Activated CD4-positive, CD25-positive, alpha-beta regulatory T cell (primary cell): ENCODE data around the gene PLD3.

Source experiments
- DNase-seq, 4 experiments: peaks; one replicate each; lab custom pipeline; 2025; lab: John Stamatoyannopoulos, UW

Gene PLD3, protein sequence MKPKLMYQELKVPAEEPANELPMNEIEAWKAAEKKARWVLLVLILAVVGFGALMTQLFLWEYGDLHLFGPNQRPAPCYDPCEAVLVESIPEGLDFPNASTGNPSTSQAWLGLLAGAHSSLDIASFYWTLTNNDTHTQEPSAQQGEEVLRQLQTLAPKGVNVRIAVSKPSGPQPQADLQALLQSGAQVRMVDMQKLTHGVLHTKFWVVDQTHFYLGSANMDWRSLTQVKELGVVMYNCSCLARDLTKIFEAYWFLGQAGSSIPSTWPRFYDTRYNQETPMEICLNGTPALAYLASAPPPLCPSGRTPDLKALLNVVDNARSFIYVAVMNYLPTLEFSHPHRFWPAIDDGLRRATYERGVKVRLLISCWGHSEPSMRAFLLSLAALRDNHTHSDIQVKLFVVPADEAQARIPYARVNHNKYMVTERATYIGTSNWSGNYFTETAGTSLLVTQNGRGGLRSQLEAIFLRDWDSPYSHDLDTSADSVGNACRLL

DNA sequence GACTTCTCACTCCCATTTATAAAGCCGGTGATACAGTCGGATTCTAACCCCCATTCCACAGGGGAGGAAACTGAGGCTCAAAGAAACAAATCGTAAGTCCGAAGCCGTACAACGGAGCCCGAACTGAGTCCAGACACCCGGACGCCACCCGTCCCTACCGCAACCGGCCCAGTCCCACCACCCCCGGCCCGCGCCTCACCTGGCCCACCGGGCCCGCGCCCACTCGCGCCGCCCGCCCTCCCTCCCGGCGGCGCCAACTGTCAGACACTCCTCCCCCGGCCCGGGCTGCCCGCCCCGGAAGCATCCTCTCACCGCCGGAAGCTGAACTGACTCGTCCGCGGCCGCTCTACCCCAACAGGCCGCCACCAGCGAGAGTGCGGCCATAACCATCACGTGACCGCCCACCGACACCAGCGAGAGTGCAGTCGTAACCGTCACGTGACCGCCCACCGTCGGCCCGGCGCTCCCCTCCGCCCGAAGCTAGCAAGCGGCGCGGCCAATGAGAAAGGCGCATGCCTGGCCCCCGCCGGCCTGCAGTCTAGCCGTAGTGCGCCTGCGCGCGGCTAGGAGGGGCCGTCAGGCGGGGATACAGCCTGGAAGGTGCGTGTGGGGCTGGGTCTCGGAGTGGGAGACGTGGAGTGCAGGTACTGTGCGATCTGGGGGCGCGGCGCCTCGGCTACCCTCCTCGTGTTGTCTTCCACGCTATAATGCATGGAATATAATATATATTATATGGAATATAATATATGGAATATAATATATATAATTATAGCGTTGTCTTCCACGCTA, at the start of gene PLD3, which contains the start of gene C19orf47:
Gene PLD3 (plus strand): TSS at position 571 of the 789 bp plus-strand sequence. CDS start 17,789 bp downstream, outside the sequence.
Gene C19orf47 (minus strand): TSS at position 273 of the 789 bp plus-strand sequence. CDS start 6,540 bp downstream, outside the sequence.
- peak; percentile 96 to 98 (median 98) for DNase-seq

DNA sequence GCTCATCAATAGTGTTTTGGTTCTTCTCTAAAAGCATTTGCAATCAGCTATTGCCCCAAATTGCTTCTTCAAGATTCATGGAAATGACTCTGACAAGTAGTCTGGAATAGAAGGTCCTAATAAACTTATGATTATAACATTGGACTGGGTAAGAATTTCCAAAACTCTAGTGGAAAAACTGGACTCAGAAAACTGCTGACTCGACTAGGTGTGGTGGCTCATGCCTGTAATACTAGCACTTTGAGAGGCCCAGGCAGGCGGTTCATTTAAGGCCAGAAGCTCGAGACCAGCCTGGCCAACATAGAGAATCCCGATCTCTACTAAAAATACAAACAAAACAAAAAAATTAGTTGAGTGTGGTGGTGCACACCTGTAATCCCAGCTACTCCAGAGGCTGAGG, 47.8 kb upstream of the PLD3 start:
- DNase-seq = no peak

DNA sequence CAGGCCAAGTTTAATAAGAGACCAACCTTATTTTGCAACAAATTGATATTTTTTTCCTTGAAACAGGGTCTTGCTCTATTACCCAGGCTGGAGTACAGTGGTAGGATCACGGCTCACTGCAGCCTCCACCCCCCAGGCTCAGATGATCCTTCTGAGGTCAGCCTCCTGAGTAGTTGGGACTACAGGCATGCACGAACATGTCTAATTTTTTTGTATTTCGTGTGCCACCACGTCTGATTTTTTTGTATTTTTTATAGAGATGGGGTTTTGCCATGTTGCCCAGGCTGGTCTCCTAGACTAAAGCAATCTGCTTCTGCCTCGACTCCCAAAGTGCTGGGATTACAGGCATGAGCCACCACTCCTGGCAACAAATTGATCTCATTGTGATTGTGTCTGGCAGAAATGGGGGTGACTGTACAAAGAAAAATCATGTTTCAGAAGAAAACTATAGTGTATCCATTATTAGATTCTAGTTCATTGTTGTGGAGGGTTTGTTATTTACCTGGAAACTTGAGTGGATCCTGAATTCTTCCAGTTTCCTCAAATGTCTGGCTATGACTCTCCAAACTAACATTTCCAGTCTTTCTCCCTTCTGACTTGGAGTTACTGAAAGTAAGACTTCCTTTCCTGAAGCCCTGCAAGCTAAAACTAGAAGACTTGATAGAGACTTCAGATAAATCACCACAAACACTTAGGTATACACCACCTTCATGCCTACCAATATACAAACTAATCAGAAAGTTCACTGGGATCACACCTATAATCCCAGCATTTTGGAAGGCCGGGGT, 46.1 kb upstream of the PLD3 start:
- no peak for DNase-seq

DNA sequence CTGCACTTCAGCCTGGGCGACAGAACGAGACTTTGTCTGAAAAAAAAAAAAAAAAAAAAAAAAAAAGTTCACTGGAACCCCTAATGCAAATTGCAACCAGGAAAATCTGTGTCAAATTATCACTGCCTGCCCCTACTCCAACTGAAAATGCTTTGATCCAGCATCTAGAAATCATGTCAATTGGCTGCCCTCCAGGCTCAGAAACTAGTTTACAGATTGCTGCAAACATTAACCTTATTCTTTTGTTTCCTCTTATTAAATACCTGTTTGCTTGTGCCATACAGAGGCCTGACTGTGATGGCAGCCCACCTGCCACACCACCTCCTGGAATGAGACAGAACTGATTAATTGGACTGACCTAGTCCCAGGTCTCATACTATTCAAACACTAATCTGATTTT, 44.7 kb upstream of the PLD3 start:
- DNase-seq = no peak

DNA sequence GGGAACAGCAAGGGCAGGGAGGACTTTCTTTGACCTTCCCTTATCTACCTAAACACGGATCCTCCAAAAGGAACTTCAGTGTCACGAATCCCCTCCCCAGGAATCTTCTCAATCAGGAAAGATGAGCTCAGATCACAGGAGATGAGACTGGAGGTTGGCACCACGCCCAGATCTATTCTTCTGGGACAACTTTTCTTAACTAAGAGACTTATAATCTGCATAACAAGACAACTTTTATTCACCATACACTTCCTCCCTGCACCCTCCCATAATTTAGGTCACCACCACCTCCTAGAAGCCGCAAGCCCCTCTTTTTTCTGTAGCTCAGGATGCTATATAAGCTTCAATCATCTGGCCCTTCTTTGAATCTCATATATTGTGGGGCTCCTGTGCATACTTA, 44.2 kb upstream of the PLD3 start:
- DNase-seq = no peak

DNA sequence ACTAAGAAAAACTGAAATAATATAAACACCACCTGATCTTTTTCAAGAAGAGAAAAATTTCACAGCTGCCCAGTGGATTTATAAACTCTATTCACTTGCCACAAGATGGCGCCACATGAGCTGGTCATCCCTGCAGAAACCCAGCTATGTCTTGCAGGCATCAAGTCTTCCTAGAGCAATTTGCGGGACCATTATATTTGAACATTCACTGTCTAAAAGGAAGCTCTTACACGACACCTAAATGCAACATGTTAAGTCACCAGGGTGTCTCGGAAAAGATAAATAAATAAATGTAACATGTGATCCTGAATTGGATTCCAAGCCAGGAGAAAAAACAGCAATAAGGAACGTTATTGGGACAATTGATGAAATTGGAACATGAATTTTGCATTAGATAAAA, 43.1 kb upstream of the PLD3 start:
- peak; percentile 36 to 66 (median 42) for DNase-seq

DNA sequence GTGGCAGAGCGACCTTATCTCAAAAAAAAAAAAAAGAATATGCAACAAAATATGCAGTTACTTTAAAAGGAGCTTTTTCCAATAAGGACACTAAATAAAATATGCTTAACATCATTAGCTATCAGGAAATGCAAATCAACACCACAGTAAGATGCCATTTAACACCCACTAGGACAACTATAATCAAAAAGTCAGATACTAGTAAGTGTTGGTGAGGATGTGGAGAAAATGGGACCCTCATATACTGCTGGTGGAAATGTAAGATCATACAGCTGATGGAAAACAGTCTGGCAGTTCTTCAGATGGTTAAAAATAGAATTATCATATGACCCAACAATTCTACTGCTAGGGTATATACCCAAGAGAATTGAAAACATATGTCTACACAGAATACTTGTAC, 38.8 kb upstream of the PLD3 start:
- no peak for DNase-seq

DNA sequence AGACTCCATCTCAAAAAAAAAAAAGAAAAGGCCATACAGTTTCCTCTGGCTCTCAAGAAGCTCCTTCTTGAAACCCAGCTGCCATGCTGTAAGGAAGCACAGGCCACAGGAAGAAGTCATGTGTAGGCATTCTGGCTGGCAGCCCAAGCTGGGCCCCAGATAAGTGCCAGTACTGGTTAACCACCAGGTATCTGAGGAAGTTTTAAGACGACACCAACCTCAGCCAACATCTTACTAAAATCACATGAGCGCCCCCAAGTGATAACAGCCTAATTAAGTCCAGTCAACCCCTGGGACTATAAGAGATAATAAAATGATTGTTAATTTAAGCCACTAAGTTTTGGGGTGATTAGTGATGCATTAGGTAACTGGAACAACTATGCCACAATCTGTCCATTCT, 36.0 kb upstream of the PLD3 start:
- DNase-seq = no peak

DNA sequence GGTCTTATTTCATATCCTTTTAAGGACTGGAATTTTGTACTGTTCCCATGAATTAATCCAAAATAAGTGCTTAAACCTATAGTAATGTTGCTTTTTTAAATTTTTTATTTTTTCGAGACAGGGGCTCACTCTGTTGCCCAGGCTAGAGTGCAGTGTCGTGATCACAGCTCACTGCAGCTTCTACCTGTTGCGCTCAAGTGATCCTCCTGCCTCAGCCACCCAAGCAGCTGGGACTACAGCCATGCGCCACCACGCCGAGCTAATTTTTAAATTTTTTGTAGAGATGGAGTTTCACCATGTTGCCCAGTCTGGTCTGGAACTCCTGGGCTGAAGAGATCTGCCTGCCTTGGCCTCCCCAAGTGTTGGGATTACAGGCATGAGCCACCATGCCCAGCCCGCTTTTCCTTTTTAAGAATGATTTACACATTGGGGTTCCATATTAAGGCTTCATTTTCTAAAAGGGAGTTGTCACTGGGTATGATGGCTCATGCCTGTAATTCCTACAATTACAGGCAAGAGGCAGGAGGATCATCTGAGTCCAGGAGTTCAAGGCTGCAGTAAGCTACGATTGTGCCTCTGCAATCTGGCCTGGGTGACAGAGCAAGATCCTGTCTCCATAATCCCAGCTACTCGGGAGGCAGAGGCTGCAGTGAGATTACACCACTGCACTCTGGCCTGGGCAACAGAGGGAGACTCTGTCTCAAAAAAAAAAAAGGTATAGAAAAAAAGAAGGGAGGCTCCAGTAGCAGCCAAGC, 35.1 kb upstream of the PLD3 start:
- no peak for DNase-seq

DNA sequence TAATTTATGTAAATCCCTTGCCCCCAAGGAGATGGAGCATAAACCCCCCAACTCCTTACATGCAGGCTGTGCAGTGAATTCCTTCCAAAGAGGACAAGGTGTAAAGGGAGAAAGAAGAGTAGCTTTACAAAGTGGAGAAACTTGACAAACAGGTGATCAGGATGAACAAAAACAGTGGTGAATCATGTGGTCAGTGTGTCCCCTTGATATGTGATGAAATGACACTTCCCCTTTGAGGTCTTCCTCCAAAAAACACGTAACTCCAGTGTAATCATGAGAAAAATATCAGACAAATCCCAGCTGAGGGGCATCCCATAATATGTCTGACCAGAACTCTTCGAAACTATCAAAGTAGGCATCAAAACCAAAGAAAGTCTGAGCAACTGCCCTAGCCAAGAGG, 33.8 kb upstream of the PLD3 start:
- no peak for DNase-seq

DNA sequence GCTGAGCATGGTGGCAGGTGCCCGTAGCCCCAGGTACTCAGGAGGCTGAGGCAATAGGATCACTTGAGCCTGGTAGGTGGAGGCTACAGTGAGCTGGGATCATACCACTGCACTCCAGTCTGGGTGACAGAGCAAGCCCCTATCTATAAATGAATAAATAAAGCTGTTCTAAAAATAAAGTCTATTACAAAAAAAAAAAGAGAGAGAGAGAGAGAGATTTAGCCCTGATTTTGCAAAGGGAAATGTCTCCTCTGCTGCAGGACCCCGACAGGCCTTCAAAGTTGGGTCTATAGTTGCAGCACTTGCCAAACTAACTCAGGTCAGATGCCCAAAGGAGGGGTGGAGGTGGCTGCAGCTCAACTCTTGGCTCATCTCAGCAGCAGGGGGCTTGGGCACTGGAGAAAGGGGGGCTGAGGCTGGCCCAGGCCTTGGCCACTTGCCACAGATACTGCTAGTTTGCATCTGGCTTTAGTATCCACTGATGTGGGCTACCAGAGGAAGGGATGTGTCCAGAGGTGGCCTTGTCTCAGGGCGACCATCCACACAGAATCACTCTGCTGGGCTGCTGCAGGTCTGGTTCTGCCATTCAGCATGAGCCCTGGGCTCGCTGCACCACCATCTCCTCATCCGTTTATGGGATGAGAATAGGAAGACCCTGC, 32.6 kb upstream of the PLD3 start:
- no peak for DNase-seq

DNA sequence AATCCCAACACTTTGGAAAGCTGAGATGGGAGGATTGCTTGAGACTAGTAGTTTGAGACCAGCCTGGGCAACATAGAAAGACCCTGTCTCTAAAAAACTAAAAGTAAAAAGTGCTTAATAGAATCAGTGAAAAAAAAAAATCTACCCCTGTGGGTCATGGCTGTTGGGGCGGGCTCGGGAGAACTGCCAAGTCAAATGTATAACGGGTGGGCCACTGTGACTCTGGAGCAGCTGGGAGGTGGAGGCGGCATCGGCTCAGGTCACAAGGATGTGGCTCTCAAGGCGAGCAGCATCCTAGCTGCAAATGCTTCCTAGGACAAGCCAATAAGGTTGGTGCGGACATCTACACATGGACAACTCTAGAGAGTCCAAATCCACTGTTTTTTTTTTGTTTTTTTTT, 31.2 kb upstream of the PLD3 start:
- DNase-seq = no peak

DNA sequence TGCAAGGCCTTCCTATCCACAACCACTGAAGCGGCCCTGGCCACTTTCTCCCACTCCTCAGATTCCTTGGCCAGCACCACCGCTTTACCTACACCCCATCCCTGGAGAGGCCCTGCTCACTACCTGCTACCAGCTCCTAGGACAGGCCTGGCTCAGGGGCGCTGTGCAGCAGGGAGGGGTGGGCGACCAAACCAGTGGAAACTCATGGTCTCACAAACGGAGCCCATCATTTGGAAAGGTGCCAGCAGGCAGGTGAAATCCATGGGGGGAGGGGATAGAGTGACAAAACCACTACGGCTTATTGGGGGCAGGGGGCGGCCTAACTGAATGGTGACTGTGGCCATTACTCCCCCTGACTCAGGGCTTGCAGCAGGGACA, 27.9 kb upstream of the PLD3 start:
- no peak for DNase-seq

DNA sequence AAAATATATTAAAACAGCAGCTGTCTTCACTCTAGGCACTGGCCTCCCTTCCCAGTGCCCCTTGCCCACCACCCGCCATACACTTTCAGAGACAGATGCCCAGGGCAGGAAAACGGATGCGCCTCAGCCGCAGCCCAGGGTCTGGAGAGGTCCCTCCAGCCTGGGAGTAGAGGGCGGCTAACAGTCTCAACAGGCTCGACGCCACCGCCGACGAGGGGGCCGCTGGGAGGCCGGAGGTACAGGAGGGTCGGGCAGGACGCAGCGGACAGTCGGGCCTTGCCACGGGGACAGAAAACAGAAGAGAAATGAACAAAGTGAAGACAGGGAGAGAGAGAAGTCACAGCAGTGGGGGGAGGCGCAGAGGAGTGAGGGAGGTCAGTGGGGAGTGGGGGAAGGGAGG, 27.4 kb upstream of the PLD3 start:
- DNase-seq = no peak

DNA sequence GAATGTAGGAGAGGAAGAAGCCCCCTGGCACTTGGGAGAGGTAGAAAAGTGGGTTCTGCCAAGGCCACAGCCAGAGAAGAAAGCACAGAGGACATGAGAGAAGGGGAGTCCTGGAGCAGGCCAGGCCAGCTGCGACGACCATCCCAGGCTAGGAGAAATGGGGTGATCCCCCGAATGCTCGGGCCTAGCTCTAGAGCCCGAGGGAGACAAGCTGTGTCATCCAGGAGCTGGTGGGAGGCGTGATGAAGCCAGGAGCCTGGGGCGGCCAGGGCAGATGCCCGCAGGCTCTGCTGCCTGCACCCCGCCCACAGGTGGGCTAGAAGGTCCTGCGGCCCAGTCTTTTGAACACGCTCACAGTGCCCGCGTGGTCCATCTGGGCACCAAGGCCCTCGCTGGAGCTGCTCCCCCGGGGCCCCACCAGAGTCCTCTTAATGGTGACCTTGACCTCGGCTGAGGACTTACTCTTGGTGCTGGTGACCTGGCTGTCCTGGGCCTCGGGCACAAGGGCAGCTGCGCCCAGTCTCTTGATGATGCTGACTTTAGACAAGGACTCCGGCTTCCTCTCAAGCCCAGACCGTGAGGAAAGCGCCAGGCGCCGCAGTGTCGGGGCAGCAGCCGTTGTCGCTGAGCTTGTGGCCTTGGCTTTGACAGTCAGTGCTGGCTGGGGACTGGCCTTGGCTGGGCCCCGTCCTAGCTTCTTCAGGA, 26.8 kb upstream of the PLD3 start:
- DNase-seq = no peak

DNA sequence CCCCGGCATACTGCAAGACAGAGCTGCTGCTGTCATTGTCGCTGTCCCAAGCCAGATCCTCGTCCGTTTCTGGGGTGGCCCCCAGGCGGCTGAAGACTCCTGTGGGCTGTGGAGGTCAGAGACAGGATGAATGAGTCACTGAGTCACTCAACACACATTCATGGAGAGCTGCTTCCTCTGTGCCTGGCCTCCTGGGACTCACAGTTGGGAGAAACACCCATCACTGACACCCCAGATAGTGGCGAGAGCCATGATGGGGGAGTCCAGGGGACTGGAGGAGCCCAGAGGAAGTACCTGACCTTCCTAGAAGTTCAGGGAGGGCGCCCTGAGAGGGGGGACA, 26.3 kb upstream of the PLD3 start:
- DNase-seq = no peak

DNA sequence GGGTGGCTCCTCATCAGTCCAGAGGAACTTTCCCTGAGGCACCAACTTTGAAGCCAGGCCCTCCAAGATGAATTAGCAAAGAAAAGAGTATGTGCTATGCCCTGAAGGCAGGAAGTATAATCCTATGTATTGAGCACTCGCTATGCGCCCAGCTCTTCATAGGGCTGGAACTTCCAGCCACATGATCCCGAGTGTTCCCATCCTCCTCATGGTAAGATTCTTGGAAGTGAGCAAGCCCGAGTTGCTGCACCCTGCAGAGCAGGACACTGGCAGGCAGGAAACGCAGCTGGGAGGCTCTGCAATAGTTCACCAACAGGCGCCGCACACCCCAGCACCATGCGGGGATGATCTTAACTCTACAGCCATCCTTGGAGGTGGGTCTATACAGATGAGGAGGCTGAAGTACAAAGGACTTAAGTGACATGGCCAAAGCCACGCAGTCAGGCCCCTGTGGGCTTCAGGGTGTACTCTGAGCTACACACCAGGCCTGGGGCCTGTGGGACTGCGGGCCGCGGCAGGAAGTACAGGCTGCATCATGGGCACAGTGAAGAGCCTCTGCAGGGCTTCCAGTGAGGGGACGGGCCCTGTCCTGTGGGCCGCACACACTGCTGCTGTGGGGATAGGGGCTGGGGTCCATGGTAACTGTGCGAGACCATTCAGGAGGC, 25.4 kb upstream of the PLD3 start:
- DNase-seq = no peak

DNA sequence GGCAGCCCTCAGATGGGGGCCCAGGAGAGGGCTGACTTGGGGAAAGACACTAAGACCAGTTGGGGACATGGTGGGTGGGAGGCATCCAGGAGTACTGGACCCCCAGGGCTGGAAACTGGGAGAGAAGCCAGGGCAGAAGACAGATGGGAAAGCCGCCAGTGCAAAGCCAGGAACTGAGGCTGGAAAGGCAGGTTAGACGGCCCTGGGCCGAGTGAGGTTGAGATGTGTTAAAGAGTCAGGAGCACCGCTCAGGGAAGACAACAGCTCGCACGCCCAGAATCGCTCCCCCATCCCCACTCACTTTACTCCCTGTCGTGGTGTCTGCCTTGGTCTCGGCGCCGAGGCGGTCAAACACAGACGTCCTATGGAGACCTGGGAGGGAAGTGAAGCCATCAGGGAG, 24.8 kb upstream of the PLD3 start:
- no peak for DNase-seq

DNA sequence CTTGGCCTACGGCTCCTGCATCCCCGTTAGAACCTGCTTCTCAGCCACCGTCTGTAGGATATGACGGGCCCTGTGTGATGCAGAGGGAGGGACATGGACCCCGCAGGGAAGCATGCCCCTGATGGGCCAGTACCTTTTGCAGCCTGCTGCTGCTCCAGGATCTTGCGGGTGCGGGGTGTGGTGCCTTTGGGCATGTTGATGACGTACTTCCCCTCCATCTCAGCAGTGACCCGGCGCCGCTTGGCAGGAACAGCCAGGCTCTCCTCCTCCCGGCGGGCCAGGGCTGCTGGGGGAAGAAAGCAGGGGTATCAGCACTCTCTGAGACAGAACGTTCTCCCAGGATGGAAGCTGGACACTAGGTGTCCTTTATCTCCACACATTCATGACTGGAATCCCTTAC, 22.3 kb upstream of the PLD3 start:
- DNase-seq = no peak

DNA sequence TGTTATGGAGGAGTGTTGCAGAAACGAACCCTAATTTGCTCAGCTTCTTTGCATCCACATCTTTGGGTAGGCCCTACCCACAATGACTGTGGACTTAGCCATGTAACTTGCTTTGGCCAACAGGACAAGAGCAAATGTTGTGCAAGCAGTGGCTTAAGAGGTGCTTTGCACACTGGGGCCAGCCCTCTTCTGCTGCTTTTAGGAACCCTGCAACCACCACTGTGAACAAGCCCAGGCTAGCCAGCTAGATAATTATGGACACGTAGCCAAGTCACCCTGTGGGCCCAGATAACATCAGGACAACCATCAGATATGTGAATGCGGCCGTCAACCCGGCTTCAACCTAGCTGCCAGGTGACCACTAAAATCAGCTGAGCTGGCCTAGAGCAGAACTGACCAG, 17.4 kb upstream of the PLD3 start:
- no peak for DNase-seq
